Stimulated activated CD4-positive, alpha-beta T cell treated with anti-CD3 and anti-CD28 coated beads, Interleukin-15, amount 100 ng/mL, for 48 hours (primary cell): Measurements from ENCODE around the gene ZFR.
"Not testable (repeated sequence)": the region's sequence is repeated elsewhere in the genome, so short reads cannot be mapped to it uniquely, and the experiment has no call there.

ENCODE experiments used
- DNase-seq, 2 donors: peaks; one replicate each; pipeline ENCODE4 v3.0.0-alpha.2; 2020; ENCODE audit warnings: low read depth in 2 of 2

The ZFR gene

DNA sequence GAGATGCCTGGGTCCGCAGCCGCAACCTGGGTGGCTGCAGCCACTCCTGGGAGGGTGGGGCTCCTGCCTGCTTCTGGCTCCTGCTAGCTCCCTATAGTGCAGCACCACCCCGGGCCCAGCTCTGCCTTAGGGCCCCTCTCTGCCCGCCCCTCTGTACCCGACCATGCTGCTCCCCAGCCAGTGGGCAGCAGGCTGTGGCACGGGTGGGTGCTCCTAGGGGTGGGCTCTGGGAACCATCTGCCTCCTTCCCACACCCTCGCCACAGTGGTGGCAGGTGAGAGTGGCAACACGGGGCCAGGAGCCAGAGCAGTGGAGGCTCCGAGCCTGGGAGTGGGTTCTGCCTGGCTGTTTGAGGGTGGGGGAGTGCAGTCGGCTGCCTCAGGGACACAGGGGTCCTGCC lies 124.0 kb downstream of the ZFR start:
- DNase-seq, result no peak

DNA sequence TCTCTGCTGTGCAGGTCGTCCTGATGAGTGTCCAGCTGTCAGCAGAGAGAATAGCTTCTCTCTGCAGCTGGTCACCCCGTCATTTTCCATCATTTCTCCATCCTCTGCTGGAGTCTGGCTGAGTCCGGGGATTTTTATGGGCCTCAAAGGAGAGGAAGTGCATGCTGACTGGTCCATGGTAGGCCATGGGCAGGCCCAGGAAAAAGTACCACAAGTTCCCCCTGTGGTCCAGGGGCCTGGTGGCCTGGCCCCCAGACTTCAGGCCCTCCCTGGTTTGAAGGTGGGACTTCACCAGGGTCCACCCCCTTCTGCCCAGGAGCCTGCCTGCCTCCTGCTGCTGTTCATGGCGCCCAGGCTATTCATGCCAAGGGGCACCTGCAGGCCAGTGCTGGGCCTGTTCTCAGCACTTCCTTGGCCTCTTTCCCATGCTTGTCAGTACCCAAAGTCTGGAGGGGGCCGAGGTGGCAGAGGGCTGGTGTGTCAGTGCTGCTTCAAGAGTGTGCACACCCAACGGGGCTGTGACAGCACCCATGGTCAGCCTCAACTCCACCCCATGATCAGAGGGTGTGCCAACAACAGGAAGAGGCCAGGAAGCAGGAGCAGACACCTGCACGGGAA lies 124.5 kb downstream of the ZFR start:
- DNase-seq, result no peak

DNA sequence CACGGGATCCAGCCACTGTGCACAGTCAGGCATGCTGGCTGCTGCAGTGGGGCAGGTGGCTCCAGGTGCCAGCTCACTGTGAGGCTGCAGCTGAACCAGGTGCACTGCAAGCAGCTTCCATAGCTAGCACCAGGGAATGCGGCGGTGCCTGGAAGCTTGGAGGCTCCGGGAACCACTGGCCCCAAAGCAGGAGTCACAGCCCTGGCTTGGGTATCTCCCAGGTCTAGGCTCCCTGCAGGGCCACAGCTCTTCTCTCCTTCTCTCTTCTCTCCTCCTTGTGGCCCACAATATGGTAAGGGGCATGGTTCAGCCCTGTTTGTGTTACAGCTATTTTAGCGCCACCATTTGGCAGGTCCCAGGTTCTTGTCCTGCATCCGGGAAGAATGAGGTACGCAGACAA lies 125.1 kb downstream of the ZFR start:
- DNase-seq, result no peak

DNA sequence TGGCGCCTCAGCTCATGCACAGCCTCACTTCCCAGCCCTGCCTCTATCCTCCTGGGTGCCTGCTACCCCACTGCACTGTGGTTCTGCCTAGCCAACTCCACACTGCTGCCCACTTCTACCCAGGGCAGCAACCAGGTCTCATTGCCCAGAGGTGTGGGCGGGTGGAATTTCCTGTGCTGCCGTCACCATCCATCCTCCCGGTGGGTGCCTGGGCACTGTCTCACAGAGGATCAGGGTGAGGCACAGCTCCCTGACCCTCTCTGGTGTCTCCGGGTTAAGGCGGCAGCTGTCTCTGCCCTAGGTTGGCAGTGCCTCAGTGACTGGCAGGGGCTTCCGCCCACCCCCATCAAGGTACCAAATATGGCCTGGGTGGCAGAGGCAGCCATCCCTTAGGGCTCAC lies 127.5 kb downstream of the ZFR start:
- no peak for DNase-seq

DNA sequence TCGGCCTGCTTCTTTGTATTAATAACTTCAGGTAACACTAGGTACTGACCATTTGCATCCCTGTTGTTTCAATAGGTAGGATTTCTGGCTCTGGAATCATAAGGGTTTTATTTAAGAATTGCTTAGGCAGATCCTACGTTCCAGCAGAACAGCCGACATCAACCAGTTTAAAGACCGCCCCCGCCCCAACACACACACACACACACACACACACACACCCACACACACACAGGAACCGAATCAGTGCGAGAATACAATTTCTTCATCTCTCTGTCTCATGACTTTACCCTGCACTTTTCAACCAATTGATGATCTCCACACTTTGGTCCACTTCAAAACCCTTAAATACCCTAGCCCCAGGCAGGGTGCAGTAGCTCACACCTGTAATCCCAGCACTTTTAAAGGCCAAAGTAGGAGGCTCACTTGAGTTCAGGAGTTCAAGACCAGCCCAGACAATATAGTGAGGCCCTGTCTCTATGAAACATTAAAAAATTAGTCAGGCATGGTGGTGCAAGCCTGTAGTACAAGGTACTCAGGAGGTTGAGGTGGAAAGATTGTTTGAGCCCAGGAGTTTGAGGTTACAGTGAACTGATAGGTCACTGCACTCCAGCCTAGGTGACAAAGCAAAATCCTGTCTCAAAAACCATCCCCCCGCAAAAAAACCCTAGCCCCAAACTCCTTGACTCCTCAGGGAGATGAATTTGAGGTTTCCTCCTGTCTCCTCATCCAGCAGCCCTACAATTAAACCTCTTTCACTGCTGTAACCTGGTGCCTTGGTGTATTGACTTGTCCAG lies 129.1 kb downstream of the ZFR start:
- DNase-seq, result no peak

DNA sequence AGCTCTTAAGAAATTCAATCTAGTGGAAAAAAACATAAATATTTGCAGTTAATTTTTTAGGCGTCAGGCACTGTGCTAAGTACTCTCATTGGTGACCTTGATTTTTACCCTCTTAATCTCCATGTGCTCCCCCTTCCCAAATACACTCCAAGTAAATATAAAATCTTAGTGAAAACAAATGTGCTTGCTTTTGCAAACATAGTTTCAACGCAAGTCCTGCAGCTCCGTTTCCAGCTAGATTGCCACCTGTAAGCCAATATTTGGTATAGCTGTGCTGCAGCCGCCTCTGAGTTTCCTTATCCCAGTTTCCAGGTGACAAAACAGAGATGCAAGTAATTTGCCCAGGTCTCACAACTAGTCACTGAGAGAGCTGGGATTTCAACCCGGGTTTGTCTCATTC lies 129.9 kb downstream of the ZFR start:
- DNase-seq, result no peak

DNA sequence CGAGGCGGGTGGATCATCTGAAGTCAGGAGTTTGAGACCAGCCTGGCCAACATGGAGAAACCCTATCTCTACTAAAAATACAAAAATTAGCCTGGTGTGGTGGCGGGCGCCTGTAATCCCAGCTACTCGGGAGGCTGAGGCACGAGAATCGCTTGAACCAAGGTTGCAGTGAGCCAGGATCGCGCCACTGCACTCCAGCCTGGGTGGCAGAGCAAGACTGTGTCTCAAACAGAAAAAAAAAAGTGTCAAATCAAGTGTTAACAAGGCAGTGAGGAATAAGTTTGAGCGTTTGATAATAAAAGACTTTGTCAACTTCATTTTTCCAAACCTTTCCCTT lies 130.4 kb downstream of the ZFR start:
- not testable (repeated sequence) for DNase-seq

DNA sequence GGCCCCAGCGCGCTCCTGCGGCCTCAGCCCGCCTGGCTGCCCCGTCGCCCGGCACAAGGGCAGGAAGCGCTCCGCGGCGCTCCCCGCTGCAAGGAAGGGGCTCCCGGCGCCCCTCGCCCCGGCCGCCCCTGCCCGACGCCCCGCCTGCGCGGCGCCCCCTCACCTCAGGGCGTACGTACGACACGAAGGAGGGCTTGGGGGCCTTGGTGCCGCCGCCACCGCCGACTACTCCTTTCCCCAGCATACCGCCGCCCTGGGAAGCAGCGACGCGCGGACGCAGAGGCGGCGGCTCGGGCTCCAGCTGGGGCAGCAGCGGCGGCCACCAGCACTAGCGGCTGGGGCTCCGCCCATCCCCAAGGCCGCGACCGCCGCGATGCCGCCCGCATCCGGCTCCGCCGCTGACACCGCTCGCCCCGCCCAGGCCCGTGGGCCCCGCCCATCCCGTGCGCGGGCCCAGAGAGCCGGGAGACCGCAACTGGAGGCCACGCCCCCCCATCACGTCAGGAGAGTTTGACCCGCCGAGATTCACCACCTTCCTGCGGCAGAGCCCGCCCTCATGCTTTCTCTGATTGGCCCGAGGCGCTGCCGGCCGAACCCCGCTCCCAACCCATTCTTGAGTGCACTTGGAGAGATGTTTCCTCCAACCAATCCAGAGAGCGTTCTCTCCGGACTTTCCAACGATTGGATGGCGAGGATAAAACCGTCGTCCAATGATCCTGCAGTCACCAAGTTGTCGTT lies 131.8 kb downstream of the ZFR start, which contains the start of gene MTMR12:
Gene MTMR12 (minus strand): TSS at position 345 of the 738 bp plus-strand sequence. CDS start 101 bp downstream, at position 244.
- DNase-seq, result peak; percentile 99 to 100

DNA sequence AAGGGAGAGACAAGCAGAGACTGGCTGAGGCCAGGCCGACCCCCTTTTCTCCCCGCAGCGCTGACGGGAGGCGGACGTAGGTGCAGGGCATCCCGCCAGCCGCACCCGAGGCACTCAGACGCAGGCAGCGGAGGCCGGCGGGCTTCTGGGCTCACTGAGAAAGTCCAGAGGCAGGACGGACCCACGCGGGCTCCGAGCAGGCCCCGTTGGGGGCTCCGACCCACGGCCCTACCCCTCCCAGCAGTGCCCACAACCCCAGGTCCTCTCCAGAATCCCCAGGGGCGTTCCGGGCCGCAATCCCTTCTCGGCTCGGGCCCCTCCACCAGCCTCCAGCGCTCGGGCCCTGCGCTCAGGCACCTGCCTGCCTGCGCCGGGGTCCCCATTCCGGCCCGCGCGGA lies 132.3 kb downstream of the ZFR start:
- DNase-seq, result peak in 1 of 2 donors; percentile 29

DNA sequence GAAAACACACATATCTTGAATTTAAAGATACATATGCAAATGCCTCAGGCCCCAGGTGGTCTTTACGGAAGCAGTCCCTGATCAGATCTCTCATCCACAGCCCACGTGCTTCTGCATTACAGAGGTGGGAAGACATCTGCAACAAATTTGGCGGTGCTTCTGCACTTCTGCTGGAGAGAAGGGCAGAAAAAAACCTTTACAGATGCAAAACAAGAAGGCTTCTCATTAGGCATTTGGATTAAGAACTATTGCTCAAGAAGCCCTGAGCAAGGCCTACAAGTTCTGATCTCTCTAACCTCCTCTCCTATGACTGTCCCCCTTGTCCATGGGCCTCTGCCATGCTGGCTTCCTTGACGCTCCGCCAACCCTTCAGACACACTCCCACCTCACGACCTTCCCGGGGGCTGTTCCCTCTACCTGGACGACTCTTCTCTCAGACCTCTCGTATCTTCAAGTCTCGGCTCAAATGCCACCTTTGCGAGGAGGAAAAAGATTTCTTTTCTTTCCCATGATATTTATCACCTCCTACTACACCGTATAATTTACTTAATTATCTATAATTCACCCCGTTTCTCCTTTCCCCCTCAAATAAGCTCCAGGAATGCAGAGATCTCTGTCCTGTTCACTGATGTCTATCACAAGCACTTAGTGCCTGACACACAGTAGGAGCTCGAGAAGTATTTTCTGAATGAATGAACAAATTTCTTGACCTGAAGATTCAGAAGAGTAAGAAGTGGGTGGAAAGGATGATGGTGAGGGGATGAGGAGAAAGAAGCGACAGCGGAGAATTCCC lies 132.9 kb downstream of the ZFR start:
- no peak for DNase-seq

DNA sequence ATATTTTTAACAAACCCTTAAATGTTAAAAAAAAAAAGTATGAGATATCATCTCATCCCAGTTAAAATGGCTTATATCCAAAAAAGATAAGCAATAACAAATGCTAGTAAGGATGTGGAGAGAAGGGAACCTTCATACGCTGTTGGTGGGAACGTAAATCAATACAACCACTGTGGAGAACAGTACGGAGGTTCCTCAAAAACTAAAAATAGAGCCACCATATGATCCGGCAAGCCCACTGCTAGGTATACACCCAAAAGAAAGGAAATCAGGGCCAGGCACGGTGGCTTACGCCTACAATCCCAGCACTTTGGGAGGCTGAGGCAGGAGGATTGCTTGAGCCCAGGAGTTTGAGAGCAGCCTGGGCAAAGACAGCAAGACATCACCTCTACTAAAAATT lies 134.8 kb downstream of the ZFR start:
- DNase-seq, result no peak

DNA sequence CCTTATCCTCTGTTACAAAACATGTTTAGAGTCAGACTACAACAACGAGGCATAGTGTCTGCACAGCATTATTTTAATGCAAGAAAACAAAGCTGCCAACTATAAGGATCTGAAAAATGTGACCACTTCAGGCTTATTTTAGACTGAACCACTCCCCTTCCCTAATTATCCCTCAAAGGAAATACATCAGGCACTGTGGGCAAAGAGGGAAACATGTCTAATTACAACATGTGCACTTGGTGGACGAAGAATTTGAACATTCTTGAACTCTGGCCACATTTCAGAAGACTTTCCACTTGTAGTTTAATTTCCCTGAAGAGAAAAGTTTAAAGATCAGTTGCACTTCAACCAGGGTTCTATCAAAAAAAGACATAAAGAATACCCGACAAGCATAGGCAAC lies 135.6 kb downstream of the ZFR start:
- DNase-seq, result no peak

DNA sequence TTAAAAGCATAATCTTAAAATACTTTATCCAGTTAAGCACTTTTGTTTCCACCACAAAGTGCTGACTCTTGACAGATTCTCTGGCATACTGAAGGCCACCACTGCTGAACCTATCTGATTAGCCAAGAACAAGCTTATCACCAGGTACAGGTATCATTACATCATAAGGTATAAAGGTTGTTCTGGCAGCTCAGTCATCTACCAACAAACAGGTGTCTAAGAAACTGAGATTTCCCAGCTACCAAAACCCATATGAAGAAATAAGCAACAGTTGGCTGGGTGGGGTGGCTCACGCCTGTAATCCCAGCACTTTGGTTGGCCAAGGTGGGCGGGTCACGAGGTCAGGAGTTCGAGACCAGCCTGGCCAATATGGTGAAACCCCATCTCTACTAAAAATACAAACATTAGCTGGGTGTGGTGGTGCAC lies 136.8 kb downstream of the ZFR start:
- DNase-seq, result no peak

DNA sequence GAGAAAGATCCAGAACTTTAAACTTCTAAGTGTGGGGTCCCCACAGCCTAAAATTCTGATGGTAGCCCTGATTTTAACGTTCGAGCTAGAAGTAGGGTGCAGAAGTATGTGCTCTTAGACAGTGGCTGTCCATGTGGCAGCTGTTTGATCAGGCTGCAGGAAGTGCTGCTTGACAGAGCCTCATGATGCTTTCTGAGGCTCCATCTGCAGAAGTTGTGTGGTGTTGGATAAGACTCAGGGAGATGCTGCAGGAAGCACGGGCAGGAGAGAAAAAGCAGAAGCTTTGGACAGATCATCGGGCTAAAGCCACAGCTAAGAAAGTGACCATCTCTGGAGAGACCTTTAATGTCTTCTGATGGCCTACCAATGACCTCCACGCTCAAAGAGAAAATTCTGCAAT lies 139.9 kb downstream of the ZFR start:
- DNase-seq, result no peak
